Nephron (organoid): ENCODE results near the gene ANKRD27.

Source experiments
- H3K27ac Mint-ChIP-seq, 3 experiments: 2 replicates each; pipeline ENCODE4 v1.8.0; 2020; ENCODE audit warnings: mixed read lengths in 3 of 3, mild to moderate bottlenecking in 2 of 3, moderate library complexity in 1 of 3
- H3K27me3 Mint-ChIP-seq: 2 replicates; pipeline ENCODE4 v1.8.0; 2021; ENCODE audit warnings: low read depth, mild to moderate bottlenecking, moderate library complexity, mixed read lengths
- H3K36me3 Mint-ChIP-seq: 2 replicates; pipeline ENCODE4 v1.8.0; 2020; ENCODE audit warnings: low read depth, mixed read lengths
- H3K4me1 Mint-ChIP-seq: 2 replicates; pipeline ENCODE4 v1.8.0; 2020; ENCODE audit warnings: mixed read lengths
- H3K4me3 Mint-ChIP-seq, 3 experiments: 2 replicates each; pipeline ENCODE4 v1.8.0; 2020; ENCODE audit warnings: mild to moderate bottlenecking in 3 of 3, mixed read lengths in 3 of 3, moderate library complexity in 2 of 3
- H3K9me3 Mint-ChIP-seq: 2 replicates; pipeline ENCODE4 v1.8.0; 2020; ENCODE audit warnings: mixed read lengths
- CTCF ChIP-seq, 3 experiments: fragments of 200-600 bp; sonication (generic); IDR thresholded peaks; one replicate each; pipeline ENCODE4 v1.5.0; 2021; ENCODE audit warnings: antibody characterized with exemption in 3 of 3; ENCODE audit not compliant: unreplicated experiment in 3 of 3

The ANKRD27 gene

GRCh38 chr19:32622002-32622401, 53.0 kb downstream of the ANKRD27 start:
- peaks cover 5% of the 10 kb centered on the region for H3K27me3 Mint-ChIP-seq
- H3K4me3 Mint-ChIP-seq = no peak overlapping the region
- H3K9me3 Mint-ChIP-seq = no peaks in the 10 kb centered on the region
- no peak for TF ChIP-seq CTCF (IDR thresholded peaks at IDR 0.05; ENCODE audit: unreplicated experiment in 3 of 3)
- H3K4me1 Mint-ChIP-seq = no peaks in the 10 kb centered on the region
- H3K36me3 Mint-ChIP-seq = peaks cover 56% of the 10 kb centered on the region
- H3K27ac Mint-ChIP-seq = no peak overlapping the region

GRCh38 chr19:32619051-32619685, 55.8 kb downstream of the ANKRD27 start:
- H3K27ac Mint-ChIP-seq = no peak overlapping the region
- H3K4me1 Mint-ChIP-seq = no peaks in the 10 kb centered on the region
- H3K27me3 Mint-ChIP-seq = peaks cover 5% of the 10 kb centered on the region
- H3K36me3 Mint-ChIP-seq = peaks cover 61% of the 10 kb centered on the region
- no peaks in the 10 kb centered on the region for H3K9me3 Mint-ChIP-seq
- TF ChIP-seq CTCF (IDR thresholded peaks at IDR 0.05; ENCODE audit: unreplicated experiment in 3 of 3) = no peak
- H3K4me3 Mint-ChIP-seq = no peak overlapping the region

- H3K36me3 Mint-ChIP-seq = peaks cover 69% of the 10 kb centered on the region
- peaks cover 9% of the 10 kb centered on the region for H3K9me3 Mint-ChIP-seq
- no peak overlapping the region for H3K4me3 Mint-ChIP-seq
- no peaks in the 10 kb centered on the region for H3K4me1 Mint-ChIP-seq
- TF ChIP-seq CTCF (IDR thresholded peaks at IDR 0.05; ENCODE audit: unreplicated experiment in 3 of 3) = no peak
- H3K27ac Mint-ChIP-seq = no peak overlapping the region
- no peaks in the 10 kb centered on the region for H3K27me3 Mint-ChIP-seq
Observed at GRCh38 chr19:32615569-32615968, 59.4 kb downstream of the ANKRD27 start.

- Mint-ChIP-seq H3K9me3 (peaks cover 9% of the 10 kb centered on the region), H3K4me1 (no peaks in the 10 kb centered on the region), H3K27me3 (no peaks in the 10 kb centered on the region), H3K36me3 (peaks cover 68% of the 10 kb centered on the region), H3K4me3 (no peak overlapping the region), H3K27ac (no peak overlapping the region)
- TF ChIP-seq CTCF (IDR thresholded peaks at IDR 0.05; ENCODE audit: unreplicated experiment in 3 of 3) = no peak
Observed at GRCh38 chr19:32614916-32615315, 60.1 kb downstream of the ANKRD27 start.

- Mint-ChIP-seq H3K27ac (no peak overlapping the region), H3K9me3 (peaks cover 9% of the 10 kb centered on the region), H3K4me1 (no peaks in the 10 kb centered on the region), H3K36me3 (peaks cover 64% of the 10 kb centered on the region), H3K27me3 (no peaks in the 10 kb centered on the region), H3K4me3 (no peak overlapping the region)
- TF ChIP-seq CTCF (IDR thresholded peaks at IDR 0.05; ENCODE audit: unreplicated experiment in 3 of 3) = no peak
Observed at GRCh38 chr19:32613008-32613407, 62.0 kb downstream of the ANKRD27 start.

- H3K36me3 Mint-ChIP-seq = peaks cover 68% of the 10 kb centered on the region
- H3K9me3 Mint-ChIP-seq = peaks cover 9% of the 10 kb centered on the region
- TF ChIP-seq CTCF (IDR thresholded peaks at IDR 0.05; ENCODE audit: unreplicated experiment in 3 of 3) = no peak
- H3K4me1 Mint-ChIP-seq = no peaks in the 10 kb centered on the region
- H3K4me3 Mint-ChIP-seq = no peak overlapping the region
- H3K27ac Mint-ChIP-seq = no peak overlapping the region
- H3K27me3 Mint-ChIP-seq = no peaks in the 10 kb centered on the region
Observed at GRCh38 chr19:32611161-32611560, 63.8 kb downstream of the ANKRD27 start.
